Activated CD4-positive, alpha-beta T cell treated with anti-CD3 and anti-CD28 coated beads for 48 hours (primary cell): Measurements from ENCODE around the gene ABR.
"Not testable (repeated sequence)": the region's sequence is repeated elsewhere in the genome, so short reads cannot be mapped to it uniquely, and the experiment has no call there.

ENCODE experiments used
- DNase-seq: peaks from one replicate; pipeline ENCODE4 v3.0.0-alpha.2; 2020

Gene ABR

GRCh38 chr17:1002771-1003555 is 176.8 kb downstream of the ABR start:
- no peak for DNase-seq

DNA sequence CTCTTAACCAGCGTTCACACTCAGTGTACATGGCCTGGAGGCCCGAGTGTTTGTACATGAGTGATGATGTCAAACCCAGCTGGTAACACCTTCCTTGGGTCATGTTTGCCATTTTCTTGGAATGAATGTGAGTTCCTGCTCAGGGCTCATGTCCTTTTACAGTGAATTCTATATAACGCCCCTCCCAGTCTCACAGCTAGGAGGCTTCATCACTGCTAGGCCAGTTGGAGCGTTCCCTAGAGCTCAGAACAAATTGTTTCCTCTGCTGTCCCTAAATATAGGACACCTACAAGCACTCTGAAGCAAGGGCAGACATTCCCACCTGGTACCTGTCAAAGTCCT is 177.4 kb downstream of the ABR start:
- no peak for DNase-seq

- DNase-seq: no peak
Observed at GRCh38 chr17:1001640-1002411, 178.0 kb downstream of the ABR start.

GRCh38 chr17:1000597-1001461 is 179.0 kb downstream of the ABR start:
- DNase-seq: no peak

DNA sequence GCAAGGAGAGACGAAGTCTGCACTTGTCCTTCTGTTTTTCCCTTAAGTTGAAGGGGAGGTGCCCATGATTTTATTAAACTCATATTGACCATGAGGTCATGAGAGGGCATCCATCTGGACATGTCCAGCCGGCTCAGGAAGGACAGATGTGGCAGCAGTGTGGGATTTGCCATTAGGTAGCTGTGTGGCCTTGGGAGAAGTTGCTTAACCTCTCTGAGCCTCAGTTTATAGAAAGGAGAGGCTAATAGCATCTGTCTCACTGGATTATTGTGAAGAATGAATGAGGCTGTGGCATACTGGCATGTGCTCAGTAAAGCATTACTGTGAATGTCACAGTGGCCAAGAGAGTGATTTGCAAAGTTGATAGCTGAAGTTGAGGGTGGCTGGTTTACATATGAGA is 181.7 kb downstream of the ABR start:
- DNase-seq: no peak

DNA sequence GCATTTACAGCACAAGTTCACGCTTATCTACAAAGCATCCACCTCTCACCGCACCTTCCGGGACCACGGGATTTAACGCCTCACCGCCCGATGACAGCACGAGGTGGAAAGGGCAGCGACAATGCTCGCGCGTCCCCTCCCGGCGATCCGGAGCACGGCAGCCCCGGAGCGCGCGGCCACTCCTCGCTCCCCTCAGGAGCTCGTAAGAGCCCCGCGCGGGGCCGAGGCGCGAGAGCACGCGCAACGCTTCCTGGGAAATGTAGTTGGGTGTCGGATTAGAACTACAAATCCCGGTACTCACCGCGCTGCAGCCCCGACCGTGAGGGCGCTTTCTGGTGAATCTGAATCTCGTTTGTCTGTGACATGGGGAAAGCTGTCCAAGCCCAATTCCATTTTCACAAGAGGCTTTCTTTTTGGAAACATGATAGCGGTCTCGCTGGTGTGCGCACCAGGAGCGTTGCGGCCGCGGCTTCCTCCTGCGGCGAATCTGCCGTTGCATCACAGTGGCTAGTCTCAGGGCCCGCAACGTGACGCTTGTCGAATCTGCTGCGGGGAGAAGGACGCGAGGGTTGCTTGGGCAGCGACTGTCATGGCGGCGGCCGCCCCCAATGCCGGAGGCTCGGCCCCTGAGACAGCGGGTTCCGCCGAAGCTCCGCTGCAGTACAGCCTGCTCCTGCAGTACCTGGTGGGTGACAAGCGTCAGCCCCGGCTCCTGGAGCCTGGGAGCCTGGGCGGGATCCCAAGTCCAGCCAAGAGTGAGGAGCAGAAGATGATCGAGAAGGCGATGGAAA is 183.0 kb downstream of the ABR start, which contains the start of gene TIMM22:
TSS of gene TIMM22 (plus strand) at position 576 of the 791 bp plus-strand sequence. CDS start at position 590, 14 bp downstream.
- DNase-seq: peak; percentile 95

GRCh38 chr17:995324-995723 is 184.5 kb downstream of the ABR start:
- DNase-seq: not testable (repeated sequence)

DNA sequence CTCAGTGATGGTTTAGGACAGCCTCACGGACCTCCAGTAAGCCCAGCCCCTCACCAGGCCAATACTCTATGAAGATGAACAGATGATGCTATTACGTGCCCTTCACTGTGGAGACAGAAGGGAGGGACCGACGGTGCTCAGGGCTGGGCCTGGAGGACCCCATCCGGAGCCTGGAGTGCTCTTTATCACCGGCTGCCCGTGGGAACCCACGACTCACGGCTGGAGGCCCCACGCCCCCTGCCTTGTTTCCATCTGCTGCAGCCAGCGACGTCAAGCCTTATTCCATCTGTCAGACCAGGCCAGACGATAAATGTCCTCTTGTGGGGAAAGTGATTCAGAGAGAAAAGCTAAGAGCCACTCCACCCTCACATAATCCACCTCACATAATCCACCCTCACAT is 186.8 kb downstream of the ABR start:
- DNase-seq: no peak

- DNase-seq: no peak
Observed at GRCh38 chr17:988561-988960, 191.2 kb downstream of the ABR start.

DNA sequence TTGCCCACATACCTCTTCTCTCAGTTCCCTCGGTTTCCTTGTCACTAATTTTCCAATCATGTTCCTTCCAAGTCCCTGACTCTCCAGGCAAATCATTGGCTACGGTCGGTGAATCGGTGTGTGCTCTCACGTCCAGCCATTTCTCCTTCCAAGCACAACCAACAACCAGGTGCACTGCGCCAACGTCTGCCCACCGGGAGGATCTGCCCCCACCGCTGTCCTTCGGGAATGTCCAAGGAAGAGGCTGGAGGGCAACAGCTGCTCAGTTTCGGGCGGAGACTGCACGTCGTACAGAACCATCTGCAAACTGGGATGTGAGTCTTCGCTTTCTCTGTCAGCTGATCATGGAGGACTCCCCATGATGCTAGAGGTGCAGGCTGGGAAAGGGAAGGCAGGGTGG is 191.8 kb downstream of the ABR start:
- no peak for DNase-seq

DNA sequence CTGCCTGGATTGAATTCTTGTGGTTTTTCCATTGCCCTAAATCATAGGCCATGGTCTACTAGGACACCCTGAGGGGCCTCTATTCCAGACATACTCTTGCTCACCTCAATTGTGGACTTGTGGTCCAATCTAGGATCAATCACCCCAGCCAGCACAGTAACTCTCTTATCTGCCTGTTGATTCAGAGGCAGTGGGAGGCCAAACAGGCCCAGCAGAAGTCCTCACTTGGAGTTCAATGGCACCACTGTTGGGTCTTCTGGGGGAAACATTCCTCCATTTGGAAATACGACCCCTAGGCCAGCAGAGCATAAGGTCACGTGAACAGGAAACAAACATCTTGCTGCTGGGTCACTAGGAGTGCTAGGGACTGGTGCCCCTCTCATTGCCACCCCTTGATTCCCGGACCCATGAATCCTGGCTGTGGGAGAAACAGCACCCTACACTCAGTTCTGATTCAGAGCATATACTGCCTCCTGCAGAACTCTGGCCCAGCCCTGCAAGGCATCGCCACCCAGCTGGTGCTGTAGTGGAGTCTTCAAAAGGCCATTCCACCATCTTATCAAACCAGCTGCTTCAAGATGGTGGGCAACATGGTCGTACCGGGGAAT is 193.4 kb downstream of the ABR start:
- DNase-seq: no peak

GRCh38 chr17:983921-984320 is 195.9 kb downstream of the ABR start:
- DNase-seq: no peak

GRCh38 chr17:981292-981658 is 198.5 kb downstream of the ABR start:
- no peak for DNase-seq

DNA sequence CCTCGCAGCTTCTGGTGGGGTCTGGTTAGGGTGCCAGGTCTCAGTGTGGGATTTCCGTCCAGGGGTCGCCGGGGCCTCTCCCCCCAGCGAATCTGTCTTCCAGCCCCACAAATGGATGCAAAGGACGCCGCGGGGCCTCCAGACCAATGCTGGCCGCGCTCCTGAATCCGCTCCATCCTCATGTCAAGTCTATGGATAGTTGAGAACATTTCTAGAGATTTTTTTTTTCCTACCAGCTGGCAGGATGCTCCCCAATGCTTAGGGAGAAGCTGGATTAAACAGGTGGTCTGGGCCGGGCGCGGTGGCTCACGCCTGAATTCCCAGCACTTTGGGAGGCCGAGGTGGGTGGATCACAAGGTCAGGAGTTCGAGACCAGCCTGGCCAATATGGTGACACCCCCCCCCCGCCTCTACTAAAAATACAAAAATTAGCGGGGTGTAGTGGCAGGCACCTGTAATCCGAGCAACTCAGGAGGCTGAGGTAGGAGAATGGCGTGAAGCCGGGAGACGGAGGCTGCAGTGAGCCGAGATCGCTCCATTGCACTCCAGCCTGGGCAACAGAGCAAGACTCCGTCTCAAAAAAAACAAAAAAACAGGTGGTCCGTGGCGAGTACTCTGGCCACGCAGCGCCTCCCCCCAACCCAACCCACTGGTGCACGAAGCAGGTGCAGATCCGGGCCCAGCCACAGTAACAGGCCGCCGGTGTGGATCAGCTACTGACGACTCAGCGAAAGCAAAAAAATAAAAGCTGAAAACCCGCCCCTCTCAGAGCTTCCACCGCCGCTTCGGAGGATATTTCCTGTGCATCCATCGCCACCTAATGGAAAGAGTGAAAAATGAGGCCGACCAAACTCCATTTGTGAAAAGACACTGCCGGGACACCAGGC is 199.1 kb downstream of the ABR start:
- peak; percentile 82 for DNase-seq

DNA sequence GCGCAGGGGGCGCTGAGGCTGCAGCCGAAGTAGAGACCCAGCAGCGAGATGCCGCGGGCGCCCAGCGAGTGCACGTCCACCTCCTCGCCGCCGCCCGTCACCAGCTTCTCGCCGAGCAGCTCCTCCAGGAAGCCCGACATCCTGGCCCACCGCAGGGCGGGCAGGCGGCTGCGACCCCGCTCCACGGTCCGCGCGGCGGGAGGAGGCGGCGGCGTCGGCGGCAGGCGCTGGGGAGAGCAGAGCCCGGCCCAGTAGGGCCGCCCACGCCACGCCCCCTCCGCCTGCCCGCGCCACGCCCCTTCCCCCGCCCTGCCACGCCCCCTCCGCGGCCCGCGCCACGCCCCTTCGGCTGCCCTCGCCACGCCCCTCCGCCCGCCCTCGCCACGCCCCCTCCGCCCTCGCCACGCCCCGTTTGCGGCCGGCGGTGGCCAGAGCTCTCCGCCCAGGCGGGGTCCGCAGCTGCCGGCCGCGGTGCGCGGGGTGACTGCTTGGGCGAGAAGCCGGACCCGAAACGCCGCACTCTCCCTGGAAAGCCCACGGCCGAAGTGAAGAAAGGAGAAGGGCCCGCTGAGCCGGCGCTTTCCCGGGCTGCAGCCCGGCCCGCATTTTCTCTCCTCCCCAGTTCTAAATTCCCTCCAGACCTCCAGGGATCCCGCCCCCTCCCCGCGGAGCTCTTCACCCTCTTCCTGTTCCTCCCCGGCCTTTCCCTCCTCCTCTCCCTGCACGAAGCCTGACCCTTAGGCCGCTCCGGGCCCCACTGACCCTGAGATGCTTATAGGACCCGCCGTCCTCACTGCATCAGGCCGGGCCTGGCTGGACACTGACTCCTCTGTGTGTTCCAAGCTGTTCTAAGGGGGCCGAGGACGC is 200.0 kb downstream of the ABR start, which contains the start of gene NXN:
TSS of gene NXN (minus strand) at position 238 of the 867 bp plus-strand sequence.
- DNase-seq: peak; percentile 87

GRCh38 chr17:979212-979538 is 200.6 kb downstream of the ABR start:
- DNase-seq: no peak

DNA sequence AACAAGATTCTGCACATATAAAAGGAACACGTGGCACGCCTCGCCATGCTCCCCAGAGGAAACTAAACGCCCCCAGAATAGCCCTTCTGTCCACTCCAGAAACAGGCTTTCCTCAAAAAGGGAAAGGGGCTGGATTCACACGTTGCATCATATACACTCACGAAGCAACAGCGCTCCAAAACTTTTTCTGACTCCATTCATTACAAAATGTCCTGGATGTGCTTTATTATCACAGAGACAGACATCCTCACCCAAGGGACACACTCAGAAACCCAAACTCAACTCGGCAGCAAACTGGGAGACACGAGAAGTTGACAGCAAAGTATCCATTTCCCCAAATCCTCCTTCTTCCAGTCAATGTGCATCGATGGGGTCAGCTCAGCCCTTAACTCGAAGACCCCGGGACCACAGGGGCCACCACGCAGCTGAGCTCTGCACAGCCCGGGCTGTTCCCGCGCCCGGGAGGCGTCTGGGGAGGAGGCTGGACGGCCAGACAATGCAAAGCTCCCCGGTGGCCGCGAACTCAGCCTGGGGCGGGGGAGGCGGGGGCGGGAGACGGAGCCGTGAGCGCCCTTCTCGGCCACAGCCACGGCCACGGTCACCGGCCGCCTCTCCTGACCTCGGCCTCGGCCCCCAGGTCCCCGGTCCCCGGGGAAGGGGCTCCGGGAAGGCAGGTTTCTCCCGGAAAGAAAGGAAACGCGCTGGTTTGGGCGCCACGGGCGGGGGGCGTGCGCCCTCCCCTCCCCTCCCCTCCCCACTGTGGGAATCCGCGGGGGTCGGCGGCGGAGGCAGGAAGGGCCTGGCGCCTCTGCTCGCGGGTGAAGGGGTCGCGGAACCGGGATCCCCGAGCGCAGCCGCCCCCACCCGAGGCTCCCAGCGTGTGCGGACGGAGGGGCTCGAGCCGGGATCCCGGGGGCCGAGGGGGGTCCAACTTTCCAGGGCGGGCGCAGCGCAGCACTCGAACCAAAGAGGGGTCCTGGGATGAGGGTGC is 201.4 kb downstream of the ABR start:
- no peak for DNase-seq

- DNase-seq: no peak
Observed at GRCh38 chr17:977166-977565, 202.6 kb downstream of the ABR start.

DNA sequence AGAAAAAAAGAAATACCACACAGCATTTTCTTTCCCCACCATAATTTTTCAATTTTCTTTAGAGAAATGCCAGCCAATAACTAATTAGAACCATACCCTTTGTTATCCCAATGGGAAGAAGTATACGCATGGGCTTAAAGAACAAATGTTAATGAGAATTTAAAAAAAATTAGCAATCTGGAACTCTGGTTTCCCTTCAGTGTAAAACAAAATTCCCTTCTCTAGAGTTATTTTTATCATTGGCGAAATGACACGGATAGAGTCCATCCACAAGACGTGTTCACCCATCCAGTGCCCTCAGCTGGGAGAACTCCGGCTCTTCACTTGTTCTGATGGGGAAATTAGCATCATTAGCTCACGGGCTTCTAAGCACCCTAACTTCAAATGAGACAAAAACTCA is 203.5 kb downstream of the ABR start:
- DNase-seq: no peak
